ENCODE data around the gene LOXL1. TPM values are rescaled to one million over a fixed set of nuclear protein-coding genes. Genes with fewer than 3 reads are reported as not detected.
"Not testable (repeated sequence)": the region's sequence is repeated elsewhere in the genome, so short reads cannot be mapped to it uniquely, and the experiment has no call there.

LOXL1 gene
- total and polyA plus RNA-seq, 10 of the 15 experiments (the other 5 are each of a cell fraction or from before 2014, with no cell fraction given) = 0.07 to 0.15 TPM; not detected in 8

GRCh38 chr15:73972984-73973682 lies 46.9 kb downstream of the LOXL1 start (continued):
- peak; percentile 89 to 99 (median 93); a peak in 5 of 6 replicates for TF ChIP-seq CTCF (IDR thresholded peaks at IDR 0.05 in 2 of 3, conservative IDR thresholded peaks at IDR 0.05 in 1 of 3; ENCODE audit: control insufficient read depth in 2 of 3, extremely low read depth in 1 of 3, insufficient read depth in 1 of 3, low read depth in 3 of 3, low read length in 3 of 3)
- peak; percentile 47; the same call in 1 of the 2 replicates for TF ChIP-seq HCFC1 (IDR thresholded peaks at IDR 0.05; ENCODE audit: low read length)
- no peak for TF ChIP-seq NFIC (IDR thresholded peaks at IDR 0.05; ENCODE audit: low read depth, low read length)
- peak; percentile 13 for TF ChIP-seq SP1 (IDR thresholded peaks at IDR 0.05; ENCODE audit: low read depth, low read length)
- 0 out of 2 replicates have a peak, but pooled peaks have one; percentile 17 for TF ChIP-seq IKZF1 (conservative IDR thresholded peaks at IDR 0.05)
- 0 out of 4 replicates have a peak, but pooled peaks of 1 of the 2 experiments have one; percentile 35 for TF ChIP-seq BHLHE40 (IDR thresholded peaks at IDR 0.05; ENCODE audit: borderline replicate concordance in 1 of 2, low read depth in 2 of 2, low read length in 1 of 2)
- TF ChIP-seq YY1 (IDR thresholded peaks at IDR 0.05; ENCODE audit: low read depth, low read length) = peak; percentile 77
- TF ChIP-seq RAD21 (IDR thresholded peaks at IDR 0.05; ENCODE audit: insufficient read depth, low read depth, low read length) = peak; percentile 98

- H3K9ac ChIP-seq (ENCODE audit: control insufficient read depth, insufficient read depth, low read length); ATAC-seq; H3K9me3 ChIP-seq (replicated peaks; ENCODE audit: control insufficient read depth, insufficient read depth, low read length); H4K20me1 ChIP-seq (ENCODE audit: control insufficient read depth, insufficient read depth); in situ Hi-C loops (cut with MboI); BruUV-seq (replicated peaks); DNase-seq (ENCODE audit: low read depth, low spot score); H3K36me3 ChIP-seq (ENCODE audit: control insufficient read depth in 2 of 2, insufficient read depth in 2 of 2, low read length in 1 of 2); H2AFZ ChIP-seq (ENCODE audit: control insufficient read depth, low read depth, low read length); H3K27ac ChIP-seq (ENCODE audit: control insufficient read depth, insufficient read depth); H3K27me3 ChIP-seq (replicated peaks in 1 of 2; ENCODE audit: control insufficient read depth in 2 of 2, insufficient read depth in 2 of 2, low read length in 1 of 2); H3K4me2 ChIP-seq (ENCODE audit: control insufficient read depth, insufficient read depth); H3K4me3 ChIP-seq; H3K79me2 ChIP-seq (ENCODE audit: control insufficient read depth, insufficient read depth, low read length); FAIRE-seq; H3K4me1 ChIP-seq (ENCODE audit: control insufficient read depth, insufficient read depth, low read length): not testable (repeated sequence)
- CTCF ChIA-PET = interaction anchor here (0.6 to 5.9 kb wide), 23 partner anchors 8 to 387 kb away, joined by 3 to 63 read pairs (median 10); partner anchors contain the start of genes PML, STOML1 and TBC1D21
- 89% methylated on average over 38 of the region's 39 CpGs for WGBS (ENCODE audit: insufficient coverage, insufficient replicate concordance, low lambda C conversion rate, missing lambda C conversion rate)
- SMC1A ChIA-PET (ENCODE audit: uncharacterized antibody, unreplicated experiment) = interaction anchor here (0.8 to 2.2 kb wide), 8 partner anchors 8 to 75 kb away, joined by 3 to 8 read pairs (median 7); partner anchors contain the start of gene PML
- intact Hi-C loops (cut with micrococcal nuclease; ENCODE audit: unreplicated experiment) = loop anchor here (1.0 to 5.0 kb wide), 4 partner anchors 54 to 347 kb away; no protein-coding TSS in a partner anchor
- POLR2A ChIA-PET = interaction anchor here (0.9 kb wide), 1 partner anchor 20 kb away, joined by 3 read pairs; the partner anchor contains the start of gene PML
- RAD21 ChIA-PET (ENCODE audit: unreplicated experiment) = interaction anchor here (1.4 to 2.7 kb wide), 8 partner anchors 13 to 349 kb away, joined by 6 to 28 read pairs (median 10); partner anchors contain the start of gene PML
These were observed 47.5 kb downstream of the LOXL1 start for GRCh38 chr15:73973683-73974200.
